ENCODE measurements around the gene FRY.

GRCh38 chr13:32142115-32142514, 110.5 kb downstream of the FRY start:
- TF ChIP-seq FOXK2 (IDR thresholded peaks at IDR 0.05) (no peak), PKNOX1 (IDR thresholded peaks at IDR 0.05) (no peak), CTBP1 (IDR thresholded peaks at IDR 0.05; ENCODE audit: borderline replicate concordance) (no peak), FOXM1 (IDR thresholded peaks at IDR 0.05; ENCODE audit: borderline replicate concordance) (no peak), HDGF (IDR thresholded peaks at IDR 0.05; ENCODE audit: borderline replicate concordance) (no peak), SP1 (IDR thresholded peaks at IDR 0.05) (no peak), NFRKB (IDR thresholded peaks at IDR 0.05) (no peak), BHLHE40 (IDR thresholded peaks at IDR 0.05; ENCODE audit: borderline replicate concordance) (no peak)
